OCI-M2 (cell line): Measurements from ENCODE around the gene NAA80.
"Not testable (repeated sequence)": the region's sequence is repeated elsewhere in the genome, so short reads cannot be mapped to it uniquely, and the experiment has no call there.

Source experiments
- DNase-seq: peaks from one replicate; lab custom pipeline; 2025; ENCODE audit not compliant: unreplicated experiment; lab: John Stamatoyannopoulos, UW

Gene NAA80

DNA sequence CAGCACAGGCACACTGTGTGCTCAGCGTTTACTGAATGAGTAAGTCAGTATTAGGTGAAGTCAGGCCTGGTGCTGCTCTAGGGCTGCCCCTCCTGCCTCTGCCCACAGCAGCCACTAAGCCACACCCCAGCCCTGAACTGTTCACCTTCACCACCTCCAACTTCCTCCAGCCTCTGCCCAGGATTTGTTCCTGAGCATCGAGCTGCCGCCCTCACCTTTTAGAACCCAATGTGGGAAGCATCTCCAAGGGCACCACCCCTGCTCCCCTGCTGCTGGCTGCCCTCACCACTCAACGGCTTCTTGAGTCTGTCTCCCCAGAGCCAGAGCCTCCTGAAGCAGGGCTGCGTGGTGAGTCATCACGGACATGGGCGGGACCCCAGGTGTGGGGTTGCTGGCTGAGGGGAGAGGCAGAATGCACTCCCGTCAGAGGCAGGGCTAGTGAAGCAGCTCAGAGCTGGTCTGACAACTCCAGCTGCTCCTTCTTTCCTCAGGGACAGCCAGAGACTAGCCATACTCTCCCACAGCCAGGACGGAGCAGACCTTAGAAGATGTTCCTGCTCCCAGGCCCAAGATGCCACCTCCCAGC is 17.5 kb upstream of the NAA80 start:
- no peak for DNase-seq

DNA sequence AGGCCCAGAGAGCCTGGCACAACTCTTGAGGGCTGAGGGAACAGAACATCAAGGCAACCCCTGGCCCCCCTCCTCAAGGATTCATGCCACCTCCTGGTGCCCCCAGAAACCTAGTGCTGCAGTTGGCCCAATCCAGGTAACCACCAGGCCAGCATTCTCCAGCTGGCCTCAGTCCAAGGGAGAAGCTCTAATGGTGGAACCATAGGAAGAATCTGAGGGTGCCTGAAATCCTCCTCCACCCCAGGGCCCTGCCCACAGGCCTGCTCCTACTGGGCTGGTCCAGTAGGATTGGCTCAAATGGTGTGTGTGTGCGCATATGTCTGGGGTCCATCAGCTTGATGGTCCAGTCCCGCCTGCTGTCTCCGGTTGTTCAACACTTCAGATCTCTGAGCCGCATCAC is 15.6 kb upstream of the NAA80 start:
- no peak for DNase-seq

DNA sequence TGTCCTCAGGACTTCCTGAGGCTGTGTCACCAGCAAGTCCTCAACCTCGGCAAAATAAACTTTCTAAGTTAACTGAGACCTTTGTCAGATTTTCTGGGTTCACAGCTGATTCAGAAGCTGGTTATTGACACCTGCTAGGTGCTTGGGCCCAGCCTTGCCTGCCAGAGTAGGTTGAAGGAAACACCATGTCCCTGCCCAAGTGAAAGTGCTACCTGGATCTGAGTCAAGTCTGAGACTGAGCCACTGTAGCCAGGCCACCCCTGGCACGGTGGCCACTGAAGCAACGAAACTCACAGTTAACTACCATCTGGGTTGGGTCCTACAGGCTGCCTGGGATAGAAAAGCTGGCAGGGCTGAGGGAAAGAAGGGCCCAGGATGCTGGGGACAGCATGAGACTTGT is 15.1 kb upstream of the NAA80 start:
- DNase-seq = no peak

DNA sequence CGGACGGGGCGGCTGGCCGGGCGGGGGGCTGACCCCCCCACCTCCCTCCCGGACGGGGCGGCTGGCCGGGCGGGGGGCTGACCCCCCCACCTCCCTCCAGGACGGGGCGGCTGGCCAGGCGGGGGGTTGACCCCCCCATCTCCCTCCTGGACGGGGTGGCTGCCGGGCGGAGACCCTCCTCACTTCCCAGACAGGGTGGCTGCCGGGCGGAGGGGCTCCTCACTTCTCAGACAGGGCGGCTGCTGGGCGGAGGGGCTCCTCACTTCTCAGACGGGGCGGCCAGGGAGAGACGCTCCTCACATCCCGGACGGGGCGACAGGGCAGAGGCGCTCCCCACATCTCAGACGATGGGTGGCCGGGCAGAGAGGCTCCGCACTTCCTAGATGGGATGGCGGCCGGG is 12.8 kb upstream of the NAA80 start:
- DNase-seq = not testable (repeated sequence)

DNA sequence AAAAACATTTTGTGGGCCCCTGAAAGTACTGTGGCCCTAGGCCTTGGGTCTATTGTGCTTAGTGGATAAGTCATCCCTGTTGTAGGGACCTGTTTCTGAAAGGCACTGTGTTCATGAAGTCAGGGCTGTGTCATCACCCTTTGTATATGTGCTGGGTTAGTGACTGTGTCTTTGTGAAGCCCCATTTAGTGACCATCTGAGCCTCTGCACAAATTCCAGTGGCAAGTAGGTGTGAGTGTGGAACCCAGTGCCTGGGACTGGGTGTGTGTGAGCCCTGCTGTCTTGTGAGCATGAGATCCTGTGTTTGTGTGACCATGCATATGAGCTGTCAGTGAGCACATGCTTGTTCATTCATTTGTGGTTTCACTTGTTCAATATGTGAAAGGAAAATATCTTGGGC is 5.4 kb upstream of the NAA80 start:
- no peak for DNase-seq

DNA sequence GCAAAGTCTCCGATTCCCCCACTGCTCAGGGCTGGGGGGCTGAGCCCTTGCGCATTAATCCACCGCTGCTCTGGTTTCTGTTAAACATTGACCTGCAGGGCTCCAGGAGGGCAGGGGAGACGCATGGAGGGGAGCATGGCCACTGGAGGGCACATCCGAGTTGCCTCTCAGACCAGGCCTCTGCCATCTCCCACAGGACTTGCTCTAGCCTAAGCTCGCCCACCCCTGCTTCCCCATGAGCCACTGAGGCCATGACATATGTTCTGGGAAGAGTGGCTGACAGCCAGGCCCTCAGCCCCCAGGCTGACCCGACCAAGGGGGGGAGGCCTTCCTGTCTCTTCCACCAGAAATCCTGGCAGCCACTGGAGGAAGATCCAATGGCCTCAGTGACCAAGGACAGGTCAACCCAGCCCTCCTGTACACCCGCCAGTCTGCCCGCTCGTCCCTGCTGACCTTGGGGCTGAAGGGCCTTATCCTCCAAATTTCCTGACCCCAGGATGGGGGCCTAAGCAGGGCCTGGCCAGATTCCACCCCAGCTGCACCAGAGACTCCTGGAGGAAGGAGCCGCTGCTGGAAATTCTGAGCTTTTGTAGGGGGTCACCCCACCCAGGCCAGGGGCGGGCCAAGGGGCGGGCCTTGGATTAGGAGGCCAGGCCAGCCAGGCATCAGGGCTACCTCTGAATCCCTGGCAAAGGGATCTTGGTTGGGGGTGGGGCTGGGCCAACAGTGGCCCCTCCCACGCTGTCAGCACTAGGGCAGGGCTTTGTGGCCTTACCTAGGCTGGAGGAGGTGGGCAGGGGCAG is 4.0 kb upstream of the NAA80 start, which contains the start of gene HYAL1:
HYAL1 (minus strand) TSS at position 562 of the 803 bp plus-strand sequence. CDS start 618 bp downstream, outside the sequence.
- DNase-seq = no peak

DNA sequence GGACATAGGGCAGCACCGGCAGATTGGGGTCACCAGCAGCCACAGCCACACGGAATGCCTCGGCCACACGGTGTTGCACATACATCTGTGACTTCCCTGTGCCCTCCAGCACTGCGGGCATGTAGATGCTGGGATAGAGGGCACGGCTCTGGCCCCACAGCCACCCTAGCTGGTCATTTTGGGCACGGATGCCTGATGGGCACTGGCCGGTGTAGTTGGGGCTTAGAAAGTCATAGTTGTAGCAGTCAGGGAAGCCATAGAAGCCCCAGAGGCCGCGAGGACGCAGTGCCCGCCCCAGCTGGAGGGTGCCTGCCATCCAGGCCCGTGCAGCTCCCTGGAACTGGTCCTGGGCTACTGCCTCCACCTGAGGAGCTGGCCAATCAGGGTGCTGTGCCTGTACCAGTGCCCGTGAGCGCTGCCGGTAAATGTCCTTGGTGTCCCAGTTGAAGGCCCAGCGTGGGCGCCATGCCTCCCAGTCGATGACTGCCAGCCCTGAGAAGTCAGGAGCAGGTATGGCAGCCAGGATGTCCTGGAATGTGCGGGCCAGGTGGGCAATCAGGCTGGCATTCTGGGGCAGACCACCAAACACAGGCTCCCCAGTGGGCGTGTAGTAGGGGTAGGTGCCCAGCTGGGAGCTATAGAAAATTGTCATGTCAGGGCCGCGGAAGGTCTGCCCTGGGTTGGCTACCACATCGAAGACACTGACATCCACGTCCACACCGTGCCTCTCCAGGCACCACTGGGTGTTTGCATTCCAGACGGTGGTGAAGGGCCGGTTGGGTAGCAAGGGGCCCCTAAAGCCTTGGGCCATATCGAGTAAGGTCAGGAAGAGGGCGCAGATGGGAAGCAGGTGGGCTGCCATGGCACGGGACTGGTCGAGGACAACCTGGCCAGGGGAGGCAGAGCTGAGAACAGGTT is 3.1 kb upstream of the NAA80 start:
- DNase-seq = no peak

DNA sequence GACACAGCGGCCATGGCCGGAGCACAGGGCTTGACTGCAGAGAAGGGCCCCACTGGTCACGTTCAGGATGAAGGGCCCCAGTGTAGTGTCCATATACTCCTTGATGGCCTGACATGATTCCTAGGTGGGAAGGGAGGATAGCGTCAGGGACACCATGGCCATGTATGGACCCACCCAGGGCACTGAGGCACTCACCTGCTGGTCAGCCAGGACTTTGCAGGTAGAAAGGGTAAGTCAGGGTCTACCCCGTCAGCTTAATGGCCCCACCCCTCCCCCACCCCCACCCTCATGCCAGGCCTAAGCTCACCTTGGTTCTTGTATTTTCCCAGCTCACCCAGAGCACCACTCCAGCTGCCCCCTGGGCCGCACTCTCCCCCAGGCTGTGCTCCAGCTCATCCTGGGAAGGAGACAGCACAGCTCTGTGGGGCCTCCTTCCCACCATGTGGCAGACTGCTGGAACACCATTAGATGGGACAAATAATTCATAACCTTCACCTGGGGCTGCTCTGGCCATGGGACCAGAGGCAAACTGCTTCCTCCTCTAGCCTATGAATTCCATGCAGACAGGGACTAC is 1.6 kb upstream of the NAA80 start:
- DNase-seq = no peak

DNA sequence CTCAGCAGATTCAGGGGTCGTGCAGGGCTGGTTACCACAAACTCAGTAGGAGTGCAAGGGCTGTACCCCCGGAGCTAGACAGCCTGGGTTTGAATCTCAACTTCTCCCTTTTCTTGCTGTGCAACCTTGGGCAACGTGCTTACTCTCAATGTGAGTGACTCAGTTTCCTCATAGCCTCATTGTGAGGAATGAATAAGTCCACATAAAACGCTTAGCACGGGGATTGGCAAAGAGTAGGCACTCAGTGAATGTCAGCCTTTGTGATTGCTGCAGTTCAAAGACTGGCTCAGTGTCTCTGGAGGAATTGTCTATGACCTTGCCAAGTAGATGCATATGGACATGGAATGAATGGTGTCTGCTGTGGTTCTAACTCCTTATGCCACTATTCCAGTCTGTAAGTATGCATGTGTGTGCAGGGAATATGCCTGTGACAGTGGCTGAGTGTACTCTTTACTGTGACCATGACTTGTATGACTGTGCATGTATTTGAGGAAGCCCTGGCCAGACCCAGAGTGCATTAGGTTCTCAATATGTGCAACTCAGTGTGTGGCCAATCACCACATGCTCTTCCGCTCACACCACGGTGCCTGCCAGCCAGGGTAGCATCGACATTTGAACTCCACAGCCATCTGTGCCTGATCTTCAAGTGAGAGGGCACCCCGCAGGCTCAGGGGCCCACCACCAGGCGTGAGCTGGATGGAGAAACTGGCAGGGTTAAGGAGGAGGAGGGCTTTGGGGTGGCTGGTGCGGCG is 900 bp upstream of the NAA80 start:
- DNase-seq = no peak

DNA sequence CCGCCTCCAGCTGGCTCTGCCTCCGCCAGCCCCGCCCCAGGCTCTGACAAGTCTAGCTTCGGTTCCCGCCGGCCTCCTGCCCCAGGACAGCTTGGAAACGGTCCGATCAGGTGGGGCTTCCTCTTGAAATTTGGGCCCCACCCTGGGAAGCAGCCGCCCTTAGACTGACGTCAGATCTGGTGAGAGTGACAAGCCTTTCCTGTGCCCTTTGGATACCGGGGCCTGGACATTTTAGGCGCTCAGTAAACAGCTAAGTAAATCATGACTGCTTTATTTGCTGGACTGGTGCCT is 378 bp upstream of the NAA80 start:
- no peak for DNase-seq

DNA sequence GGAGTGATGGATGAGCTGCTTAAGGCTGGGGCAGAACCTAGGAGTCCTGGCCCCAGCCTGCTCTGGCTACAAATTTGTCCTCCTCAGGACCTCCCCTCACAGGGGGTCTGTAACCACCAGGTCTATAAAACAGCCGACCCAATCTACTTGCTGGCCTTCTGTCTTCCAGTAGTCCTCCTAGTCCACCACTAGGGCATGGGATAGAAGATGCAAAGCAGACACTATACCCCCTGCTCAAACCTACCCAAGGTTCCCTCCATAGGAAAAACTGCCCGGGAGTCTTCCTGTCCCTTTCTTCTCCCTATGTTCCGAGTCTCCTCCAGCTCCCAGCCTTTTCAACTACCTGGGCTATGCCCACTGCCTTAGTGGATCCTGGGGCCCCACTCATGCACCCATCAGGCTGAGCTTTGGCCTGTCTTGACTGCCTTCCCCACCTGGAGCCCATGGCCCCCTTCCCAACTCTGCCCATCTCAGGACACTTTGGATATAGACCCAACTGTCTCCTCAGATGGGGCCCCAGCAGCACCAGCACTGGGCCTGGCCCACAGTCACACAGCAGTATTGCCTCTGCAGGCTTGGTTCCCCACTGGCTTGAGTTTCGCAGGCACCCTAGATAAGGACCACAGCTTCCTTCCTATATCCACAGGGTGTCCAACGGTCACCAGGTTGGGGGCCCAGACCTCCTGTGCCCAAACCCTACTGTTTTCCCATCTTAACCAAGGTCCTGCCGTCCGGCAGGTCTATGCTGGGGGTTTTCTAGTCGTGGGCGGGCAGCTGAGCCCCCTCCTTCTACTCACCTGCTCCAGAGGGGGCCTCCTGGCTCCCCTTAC is 1.1 kb downstream of the NAA80 start:
- no peak for DNase-seq

DNA sequence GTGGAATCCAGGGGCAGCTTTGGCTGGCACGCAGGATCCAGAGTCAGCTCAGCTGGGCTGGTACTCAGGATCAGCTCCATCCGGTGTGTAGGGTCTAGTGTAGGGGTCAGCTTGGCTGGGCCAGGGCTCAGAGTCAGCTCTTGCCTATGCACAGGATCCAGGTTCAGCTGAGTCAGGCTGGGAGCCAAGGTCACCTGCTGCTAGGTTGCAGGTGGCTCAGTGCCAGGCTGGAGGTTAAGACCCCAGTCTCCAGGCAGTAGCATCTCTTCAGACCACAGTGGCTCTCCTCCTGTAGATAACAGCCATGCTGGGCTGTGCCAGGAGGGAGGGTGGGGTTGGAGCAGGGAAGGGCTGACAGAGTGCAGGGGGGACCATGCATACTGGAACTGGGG is 1.8 kb downstream of the NAA80 start:
- DNase-seq = no peak

DNA sequence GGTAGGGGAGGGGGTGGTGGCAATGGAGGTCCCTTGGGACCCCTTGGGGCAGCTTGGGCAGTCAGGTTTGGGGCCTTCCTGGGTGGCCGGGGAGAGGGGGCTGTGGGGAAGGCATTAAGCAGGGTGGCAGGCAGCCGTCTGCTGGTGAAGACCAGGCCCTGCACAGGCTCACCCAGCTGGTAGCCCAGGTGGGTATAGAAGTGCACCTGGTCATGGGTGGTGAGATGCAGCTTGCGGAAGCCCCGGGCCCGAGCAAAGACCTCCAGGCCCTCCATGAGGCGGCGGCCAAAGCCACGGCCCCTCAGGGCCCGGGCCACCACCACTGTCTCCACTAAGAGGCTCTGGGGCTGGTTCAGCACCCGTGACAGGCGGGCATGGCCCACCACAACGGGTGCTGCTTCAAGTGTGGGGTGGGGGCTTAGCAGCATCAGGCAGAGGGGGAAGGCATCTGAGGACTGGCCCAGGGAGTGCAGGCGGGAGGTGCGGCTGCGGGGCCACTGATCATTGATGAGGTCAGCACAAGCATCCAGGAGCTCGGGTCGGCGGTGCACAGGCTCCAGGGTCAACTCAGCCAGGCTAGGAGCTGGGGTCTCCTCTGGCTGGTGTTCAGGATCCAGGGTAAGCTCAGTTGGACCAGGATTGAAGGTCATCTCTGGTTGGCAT is 2.4 kb downstream of the NAA80 start:
- DNase-seq = no peak

DNA sequence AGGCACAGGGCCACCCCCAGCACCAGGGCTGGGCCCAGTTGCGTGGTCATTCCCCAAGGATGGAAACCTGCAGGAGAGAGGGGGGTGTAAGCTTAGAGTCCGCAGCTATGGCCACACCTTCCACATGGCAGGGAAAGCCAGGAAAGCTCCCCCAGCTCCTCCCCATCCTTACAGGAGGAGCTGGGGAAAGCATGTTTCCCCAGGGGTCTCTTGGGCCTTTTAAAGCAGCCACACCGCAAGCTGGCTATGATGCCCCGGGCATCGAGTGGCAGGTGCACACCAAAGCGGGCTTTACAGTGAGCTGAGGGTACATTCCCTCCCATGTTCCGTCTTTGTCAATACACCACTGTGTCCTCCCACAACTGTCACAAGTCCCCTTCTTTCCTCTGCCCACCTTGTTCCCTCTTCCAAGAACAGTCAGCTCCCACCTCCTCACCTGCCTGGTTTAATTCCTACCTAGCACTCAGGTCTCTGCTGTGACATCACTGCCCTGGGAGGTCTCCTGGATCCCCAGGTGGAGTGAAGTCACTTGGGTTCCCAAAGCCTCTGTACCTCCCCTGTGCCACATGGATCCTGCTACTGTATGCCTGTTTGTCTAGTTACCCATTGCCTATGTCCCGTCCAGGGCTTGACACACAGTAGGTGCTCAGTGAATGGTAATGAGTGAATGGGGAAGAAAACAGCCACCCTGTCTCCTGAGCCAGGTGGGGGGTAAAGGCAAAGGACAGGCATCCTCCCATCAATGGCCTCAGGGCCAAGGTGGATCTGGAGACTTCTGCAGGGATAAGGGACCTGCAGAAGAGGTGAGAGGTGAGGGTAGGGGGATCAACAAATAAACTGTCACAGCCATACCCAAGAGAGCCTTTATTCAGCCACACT is 3.4 kb downstream of the NAA80 start:
- no peak for DNase-seq

DNA sequence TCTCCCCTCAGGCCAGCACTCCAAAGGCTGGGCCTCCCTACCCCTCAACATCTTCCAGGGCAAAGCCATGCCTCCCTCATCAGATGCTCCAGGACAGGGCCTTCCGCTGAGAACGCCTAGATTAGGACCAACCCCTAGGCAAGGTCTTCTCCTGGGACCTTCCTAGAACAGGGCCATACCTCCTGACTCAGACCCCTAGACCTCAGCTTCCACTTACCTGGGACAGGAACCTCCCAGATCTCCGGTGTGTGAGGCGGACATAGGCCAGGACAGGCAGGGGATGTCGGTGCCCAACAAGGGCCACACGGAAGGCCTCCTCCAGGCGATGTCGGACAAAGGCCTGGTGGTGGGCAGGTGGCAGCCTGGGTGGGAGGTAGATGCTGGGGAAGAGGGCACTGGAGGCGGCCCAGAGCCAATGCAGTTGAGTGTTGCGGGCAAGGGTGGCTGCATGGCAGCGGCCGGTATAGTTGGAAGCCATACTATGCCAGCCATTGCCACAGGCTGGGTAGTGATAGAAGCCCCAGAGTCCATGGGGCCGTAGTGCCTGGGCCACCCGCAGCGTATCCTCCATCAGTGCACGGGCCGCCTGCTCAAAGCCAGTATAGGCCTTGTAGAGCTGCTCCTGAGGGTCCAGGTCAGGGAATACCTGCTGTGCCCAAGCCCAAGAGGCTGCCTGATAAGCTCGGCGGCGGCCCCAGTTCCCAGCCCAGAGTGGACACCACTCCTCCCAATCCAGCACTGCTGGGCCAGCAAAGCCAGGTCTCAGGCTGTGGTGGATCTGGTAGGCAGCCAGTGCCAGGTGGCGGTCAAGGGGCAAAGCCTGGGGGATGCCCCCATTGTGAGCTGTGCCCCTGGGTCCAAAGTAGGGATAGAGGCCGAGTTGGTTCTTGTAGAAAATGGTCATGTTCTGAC is 4.5 kb downstream of the NAA80 start:
- no peak for DNase-seq

DNA sequence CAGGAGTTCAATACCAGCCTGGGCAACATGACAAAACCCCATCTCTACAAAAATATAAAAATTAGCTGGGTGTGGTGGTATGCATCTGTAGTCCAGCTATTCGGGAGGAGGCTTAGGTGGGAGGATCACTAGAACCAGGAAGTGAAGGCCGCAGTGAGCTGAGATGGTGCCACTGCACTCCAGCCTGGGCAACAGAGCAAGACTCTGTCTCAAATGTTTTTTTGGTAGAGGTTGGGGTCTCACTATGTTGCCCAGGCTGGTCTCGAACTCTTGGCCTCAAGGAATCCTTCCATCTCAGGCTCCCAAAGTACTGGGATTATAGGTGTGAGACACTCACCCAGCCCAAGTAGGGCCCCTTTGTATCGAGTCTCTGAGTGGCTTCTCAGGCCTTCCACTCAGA is 5.1 kb downstream of the NAA80 start:
- DNase-seq = no peak

DNA sequence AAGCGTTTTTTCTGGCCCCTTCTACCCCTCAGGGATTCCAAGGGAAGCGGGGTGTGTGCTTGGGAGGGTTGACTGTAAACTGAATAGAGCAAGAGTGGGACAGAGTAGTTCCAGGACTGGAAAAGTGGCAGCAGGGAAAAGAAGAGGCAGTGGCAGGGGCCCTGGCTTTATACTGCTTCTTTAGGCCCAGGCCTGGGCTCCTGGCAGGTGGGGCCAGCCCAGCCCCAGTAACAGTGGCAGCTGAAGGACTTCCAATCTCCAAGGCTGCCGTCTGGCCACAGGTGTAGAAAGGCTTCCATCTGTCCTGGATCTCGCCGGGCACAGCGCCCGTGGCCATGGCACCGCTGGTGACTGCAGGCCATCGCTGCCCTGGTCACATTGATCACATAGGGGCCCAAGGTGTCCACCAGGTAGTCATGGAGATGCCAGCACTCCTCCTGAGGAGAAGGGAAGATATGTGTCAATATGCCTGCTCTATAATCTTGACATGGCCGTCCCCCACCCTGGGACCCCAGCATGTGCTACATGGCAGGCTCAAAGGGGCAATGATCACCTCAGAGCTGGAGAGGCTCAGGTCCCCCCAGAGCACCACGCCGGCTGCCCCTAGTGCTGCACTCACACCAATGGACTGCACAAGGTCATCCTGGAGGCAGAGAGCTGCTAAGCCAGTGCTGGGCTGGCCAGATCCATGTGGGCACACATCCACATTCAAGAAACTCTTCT is 6.0 kb downstream of the NAA80 start:
- DNase-seq = no peak
